K562 (cell line): Measurements from ENCODE around the gene URAD. TPM values are rescaled to one million over a fixed set of nuclear protein-coding genes. Genes with fewer than 3 reads are reported as not detected.

Experiments used
- ATAC-seq: fragments of 200-7000 bp; cut with Tn5 transposase; 3 replicates; pipeline ENCODE4 v1.9.1; 2020; ENCODE audit warnings: moderate library complexity
- BruUV-seq: library from RNA; stranded (reverse); fragments of 400-500 nt; replicated peaks from 2 replicates; lab custom pipeline; 2021; lab: Mats Ljungman, UMichigan
- CTCF ChIA-PET: fragments of 300-600 bp; formaldehyde crosslinking; extraction: SDS; loops from one replicate; lab custom pipeline; 2021; ENCODE audit warnings: low intra/inter-chr PET ratio; lab: Yijun Ruan, JAX
- POLR2A ChIA-PET: fragments of 300-600, 350-650 bp; sonication (Branson Sonifier 250); formaldehyde crosslinking; extraction: SDS; loops from one replicate; lab custom pipeline; 2021; ENCODE audit warnings: antibody characterized with exemption, inconsistent platforms; lab: Yijun Ruan, JAX
- DNase-seq, 4 experiments: peaks; one replicate each; pipeline versions ENCODE4 v3.0.0 to v3.0.0-alpha.2; 2011 to 2018; ENCODE audit warnings: low spot score in 3 of 4, mixed read lengths in 3 of 4; ENCODE audit errors: extremely low read depth in 1 of 4
- FAIRE-seq: peaks from 2 replicates; lab custom pipeline; 2011; peaks lifted over from hg19 to GRCh38; lab: Jason Lieb, UNC
- H2AFZ ChIP-seq: 2 replicates; pipeline ENCODE4 v1.6.0; 2011; ENCODE audit warnings: low read depth, low read length, control low read depth, inconsistent platforms
- H3K27ac ChIP-seq: fragments of 200-600 bp; 3 replicates; pipeline ENCODE4 v1.8.0; 2011; ENCODE audit warnings: low read depth, mild to moderate bottlenecking, control low read depth, inconsistent platforms, low read length, moderate library complexity, mixed read lengths; ENCODE audit errors: extremely low read depth
- H3K27me3 ChIP-seq, 2 experiments: fragments of 300-600 bp in 1 of 2; 2 replicates in 1 of 2; 3 replicates in 1 of 2; pipeline versions ENCODE4 v1.6.0 to v1.8.0; 2011; ENCODE audit warnings: inconsistent platforms in 2 of 2, low read length in 2 of 2, mild to moderate bottlenecking in 1 of 2, mixed read lengths in 1 of 2, moderate library complexity in 1 of 2; ENCODE audit not compliant: control insufficient read depth in 2 of 2, insufficient read depth in 2 of 2
- H3K36me3 ChIP-seq: fragments of 300-600 bp; 3 replicates; pipeline ENCODE4 v1.8.0; 2011; ENCODE audit warnings: mild to moderate bottlenecking, low read length, inconsistent platforms; ENCODE audit not compliant: control insufficient read depth, insufficient read depth
- H3K4me1 ChIP-seq, 2 experiments: fragments of 200-600 bp in 1 of 2; replicated peaks in 1 of 2; 2 replicates in 1 of 2; 3 replicates in 1 of 2; pipeline versions ENCODE4 v1.5.1 to v1.8.0; 2011; ENCODE audit warnings: inconsistent platforms in 2 of 2, low read length in 2 of 2, mild to moderate bottlenecking in 1 of 2, mixed read lengths in 1 of 2, moderate library complexity in 1 of 2; ENCODE audit not compliant: control insufficient read depth in 2 of 2, insufficient read depth in 2 of 2
- H3K4me2 ChIP-seq: 2 replicates; pipeline ENCODE4 v1.6.1; 2011; ENCODE audit warnings: low read length, control low read depth, inconsistent platforms, mixed read lengths; ENCODE audit not compliant: insufficient read depth
- H3K4me3 ChIP-seq: fragments of 200-600 bp; sonication (generic), shearing (Covaris generic); 2 replicates; pipeline ENCODE4 v1.5.1; 2016; ENCODE audit warnings: control low read depth, inconsistent platforms
- H3K79me2 ChIP-seq: fragments of 200-600 bp; 3 replicates; pipeline ENCODE4 v1.8.0; 2011; ENCODE audit warnings: low read length, inconsistent platforms; ENCODE audit not compliant: control insufficient read depth, insufficient read depth
- H3K9ac ChIP-seq, 2 experiments: 2 replicates each; pipeline versions ENCODE4 v1.6.0 to v1.6.1; 2011; ENCODE audit warnings: low read depth in 2 of 2, low read length in 2 of 2, control low read depth in 1 of 2, inconsistent platforms in 1 of 2, mild to moderate bottlenecking in 1 of 2, mixed read lengths in 1 of 2; ENCODE audit not compliant: insufficient read depth in 1 of 2
- H3K9me1 ChIP-seq: one replicate; pipeline ENCODE4 v1.6.0; 2011; ENCODE audit warnings: inconsistent platforms, mild to moderate bottlenecking, low read length, moderate library complexity; ENCODE audit not compliant: control insufficient read depth, insufficient read depth
- H3K9me3 ChIP-seq: replicated peaks from 2 replicates; pipeline ENCODE4 v1.5.1; 2011; ENCODE audit warnings: low read depth, low read length, inconsistent platforms; ENCODE audit not compliant: control insufficient read depth, insufficient read depth
- H4K20me1 ChIP-seq: replicated peaks from 2 replicates; pipeline ENCODE4 v1.6.1; 2011; ENCODE audit warnings: low read length, inconsistent platforms, mixed read lengths; ENCODE audit not compliant: control insufficient read depth, insufficient read depth
- CTCF ChIP-seq, 3 experiments: IDR thresholded peaks in 2 of 3; conservative IDR thresholded peaks in 1 of 3; 2 replicates each; pipeline ENCODE4 v1.5.1; 2011 to 2012; ENCODE audit warnings: low read length in 3 of 3, mild to moderate bottlenecking in 3 of 3, control low read depth in 2 of 3, improper control_type of control experiment in 1 of 3, inconsistent platforms in 1 of 3, low read depth in 1 of 3, mixed read lengths in 1 of 3, moderate library complexity in 1 of 3; ENCODE audit not compliant: insufficient read depth in 2 of 3
- KDM4B ChIP-seq, 2 experiments: fragments of 450-650 bp in 1 of 2; sonication (generic) in 1 of 2; IDR thresholded peaks; 2 replicates each; pipeline ENCODE4 v1.6.1; 2016 to 2017; ENCODE audit warnings: borderline replicate concordance in 2 of 2, antibody characterized with exemption in 1 of 2, low read depth in 1 of 2, mild to moderate bottlenecking in 1 of 2
- KLF13 ChIP-seq: fragments of 450-650 bp; IDR thresholded peaks from 2 replicates; pipeline ENCODE4 v1.6.1; 2016; ENCODE audit warnings: missing genetic modification characterization, low read depth, mild to moderate bottlenecking, missing compliant biosample characterization, moderate library complexity, borderline replicate concordance
- MAZ ChIP-seq, 2 experiments: fragments of 450-650 bp in 1 of 2; sonication (generic) in 1 of 2; formaldehyde crosslinking; IDR thresholded peaks in 1 of 2; conservative IDR thresholded peaks in 1 of 2; 2 replicates each; pipeline versions ENCODE4 v1.4.0 to v1.5.0; 2020; ENCODE audit warnings: mild to moderate bottlenecking in 1 of 2, missing genetic modification reagents in 1 of 2
- NKRF ChIP-seq: fragments of 450-650 bp; IDR thresholded peaks from 2 replicates; pipeline ENCODE4 v1.6.1; 2016; ENCODE audit warnings: borderline replicate concordance
- RAD21 ChIP-seq, 2 experiments: fragments of 250-450 bp in 1 of 2; fragments of 450-650 bp in 1 of 2; sonication (Bioruptor Pico) in 1 of 2; formaldehyde crosslinking in 1 of 2; IDR thresholded peaks in 1 of 2; conservative IDR thresholded peaks in 1 of 2; 2 replicates each; pipeline versions ENCODE4 v1.4.0 to v1.8.0; 2020 to 2022; ENCODE audit warnings: mild to moderate bottlenecking in 2 of 2, moderate library complexity in 1 of 2
- SMC3 ChIP-seq: conservative IDR thresholded peaks from 2 replicates; pipeline ENCODE4 v1.6.1; 2011; ENCODE audit warnings: low read depth, low read length, improper control_type of control experiment; ENCODE audit not compliant: insufficient read depth
- ZFX ChIP-seq: sonication (generic); formaldehyde crosslinking; IDR thresholded peaks from 2 replicates; pipeline ENCODE4 v1.8.0; 2022; ENCODE audit warnings: mild to moderate bottlenecking, missing genetic modification reagents, moderate library complexity
- WGBS: fragments of 100-300 bp; shearing (Covaris generic); methylation state at CpG from one replicate; pipeline ENCODE4 v1.1.6; 2016; ENCODE audit warnings: low coverage, mixed read lengths; ENCODE audit not compliant: insufficient coverage; ENCODE audit errors: missing lambda C conversion rate; 5-methylcytosine and 5-hydroxymethylcytosine counted together
- in situ Hi-C: fragments of 300-500 bp; cut with MboI; formaldehyde crosslinking; loops from 4 replicates; pipeline ENCODE4 v1.15.0; 2018; ENCODE audit warnings: inconsistent platforms, mixed read lengths
- intact Hi-C: fragments of 100-400 bp; cut with micrococcal nuclease; formaldehyde crosslinking; loops from 2 replicates; pipeline ENCODE4 v1.14.2; 2022
- polyA plus RNA-seq, 8 experiments: library from polyadenylated mRNA; depleted of rRNA in 4 of 8; stranded (reverse) in 5 of 8; unstranded in 3 of 8; fragments of >200 nt; fragmentation: Nextera tagmentation in 2 of 8; fragmentation: Illumina TruSeq in 1 of 8; extraction: Ambion mirVana in 2 of 8; extraction: Trizol in 1 of 8; gene quantifications; 2 replicates each; pipeline versions ENCODE4 v1.2.1 to v1.2.3, GENCODE V29; 2011 to 2014; ENCODE audit warnings: inconsistent platforms in 1 of 8, missing spikeins in 1 of 8
- total RNA-seq, 7 experiments: library from RNA; depleted of rRNA in 6 of 7; stranded (reverse); fragments of >200 nt in 6 of 7; fragmentation: Illumina TruSeq in 2 of 7; extraction: Trizol in 2 of 7; gene quantifications; 2 replicates each; pipeline versions ENCODE4 v1.2.1 to v1.2.3, GENCODE V29; 2011 to 2021; ENCODE audit warnings: low replicate concordance in 1 of 7
- TF ChIP-seq, protein P1 (sequence below), 2 experiments: fragments of 450-650 bp; conservative IDR thresholded peaks; 2 replicates each; pipeline ENCODE4 v1.6.1; 2017; ENCODE audit warnings: mild to moderate bottlenecking in 2 of 2, moderate library complexity in 2 of 2

URAD gene
- total and polyA plus RNA-seq, 9 of the 15 experiments (the other 6 are each of a cell fraction or from before 2014, with no cell fraction given) = not detected

- TF ChIP-seq KDM4B (IDR thresholded peaks at IDR 0.05; ENCODE audit: borderline replicate concordance in 2 of 2, low read depth in 1 of 2) = no peak
- TF ChIP-seq MAZ (CRISPR knock-in tag; conservative IDR thresholded peaks at IDR 0.05 in 1 of 2, IDR thresholded peaks at IDR 0.05 in 1 of 2) = no peak
These were observed 12.1 kb upstream of the URAD start (continued) for GRCh38 chr13:28000567-28000966.

DNA sequence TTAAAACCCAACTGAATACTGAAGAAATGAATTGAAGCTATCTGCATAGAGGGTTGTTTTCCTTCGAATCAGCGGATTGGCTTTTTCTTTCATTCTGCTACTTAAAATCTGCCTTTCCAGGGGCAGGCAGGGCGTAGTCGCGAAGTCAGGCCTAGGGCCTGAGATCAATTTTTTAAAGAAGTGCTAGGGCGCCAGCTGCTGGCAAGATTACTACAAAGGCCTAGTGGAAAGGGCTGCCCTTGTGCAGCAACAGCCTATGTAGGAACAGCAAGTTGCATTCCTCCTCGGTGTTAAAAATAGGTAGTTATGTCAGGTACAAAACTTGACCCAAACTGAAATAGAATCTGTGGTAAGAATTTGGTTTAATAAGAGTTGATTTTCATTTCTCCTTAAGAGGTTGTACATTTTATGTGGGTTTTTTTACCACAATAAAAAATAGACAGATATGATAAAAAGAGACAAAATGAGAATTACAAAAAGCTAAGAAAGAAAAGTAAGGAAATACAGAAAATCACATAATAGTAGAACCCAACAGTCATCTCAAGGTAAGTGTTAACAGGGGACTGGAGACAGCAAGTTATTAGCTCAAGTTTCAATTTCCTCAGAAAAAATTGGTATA is 9.5 kb upstream of the URAD start:
- no peaks in the 10 kb centered on the region for H4K20me1 ChIP-seq
- TF ChIP-seq SMC3 (0 out of 2 replicates have a peak, but pooled peaks have one; percentile 46), ZFX (CRISPR knock-in tag) (peak; percentile 14; the same call in 1 of the 2 replicates), NKRF (no peak), CTCF (IDR thresholded peaks at IDR 0.05 in 2 of 3, conservative IDR thresholded peaks at IDR 0.05 in 1 of 3; ENCODE audit: insufficient read depth in 2 of 3, low read depth in 1 of 3, low read length in 3 of 3) (peak; percentile 64 to 68 (median 65)), RAD21 (CRISPR knock-in tag; conservative IDR thresholded peaks at IDR 0.05 in 1 of 2, IDR thresholded peaks at IDR 0.05 in 1 of 2) (peak; percentile 14 to 61; a peak in 2 of 4 replicates), KLF13 (tag) (no peak)
- TF ChIP-seq, protein P1, sequence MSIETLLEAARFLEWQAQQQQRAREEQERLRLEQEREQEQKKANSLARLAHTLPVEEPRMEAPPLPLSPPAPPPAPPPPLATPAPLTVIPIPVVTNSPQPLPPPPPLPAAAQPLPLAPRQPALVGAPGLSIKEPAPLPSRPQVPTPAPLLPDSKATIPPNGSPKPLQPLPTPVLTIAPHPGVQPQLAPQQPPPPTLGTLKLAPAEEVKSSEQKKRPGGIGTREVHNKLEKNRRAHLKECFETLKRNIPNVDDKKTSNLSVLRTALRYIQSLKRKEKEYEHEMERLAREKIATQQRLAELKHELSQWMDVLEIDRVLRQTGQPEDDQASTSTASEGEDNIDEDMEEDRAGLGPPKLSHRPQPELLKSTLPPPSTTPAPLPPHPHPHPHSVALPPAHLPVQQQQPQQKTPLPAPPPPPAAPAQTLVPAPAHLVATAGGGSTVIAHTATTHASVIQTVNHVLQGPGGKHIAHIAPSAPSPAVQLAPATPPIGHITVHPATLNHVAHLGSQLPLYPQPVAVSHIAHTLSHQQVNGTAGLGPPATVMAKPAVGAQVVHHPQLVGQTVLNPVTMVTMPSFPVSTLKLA (conservative IDR thresholded peaks at IDR 0.05) = no peak
- ATAC-seq = peak; percentile 97
- intact Hi-C loops = loop anchor here (5.0 kb wide), 1 partner anchor 166 kb away; no protein-coding TSS in a partner anchor
- H3K79me2 ChIP-seq = no peaks in the 10 kb centered on the region
- no peak overlapping the region for H2AFZ ChIP-seq
- H3K9me1 ChIP-seq = no peaks in the 10 kb centered on the region
- FAIRE-seq = peak; percentile 35
- no peak overlapping the region for H3K4me2 ChIP-seq
- peaks cover 0 to 12% of the 10 kb centered on the region in 2 experiments; a peak in 1 of 5 replicates for H3K27me3 ChIP-seq
- in situ Hi-C loops = loop anchor here (5.0 kb wide), 1 partner anchor 171 kb away; no protein-coding TSS in a partner anchor
- 13% methylated on average over 7 of the region's 7 CpGs for WGBS
- no peak overlapping the region for H3K4me3 ChIP-seq
- DNase-seq = peak; percentile 17 to 68 (median 26)
- ChIA-PET CTCF (interaction anchor here (1.1 kb wide), 1 partner anchor 169 kb away, joined by 3 read pairs; no protein-coding TSS in a partner anchor), POLR2A (no interaction called here)
- no TSS peak for BruUV-seq
- H3K9ac ChIP-seq = no peak overlapping the region
- H3K4me1 ChIP-seq = peaks cover 0 to 4% of the 10 kb centered on the region in 2 experiments; a peak in 1 of 5 replicates
- H3K36me3 ChIP-seq = no peaks in the 10 kb centered on the region
- H3K9me3 ChIP-seq = no peaks in the 10 kb centered on the region
- H3K27ac ChIP-seq = no peak overlapping the region
